Hepatocyte (in vitro differentiated cells): ENCODE data around the gene LDLRAD4. TPM values are rescaled to one million over a fixed set of nuclear protein-coding genes. Genes with fewer than 3 reads are reported as not detected.

Source experiments
- DNase-seq: peaks from one replicate; pipeline ENCODE4 v3.0.0-alpha.2; 2016; ENCODE audit warnings: low spot score
- H2AFZ ChIP-seq: fragments of 200-600 bp; sonication (generic); 2 replicates; pipeline ENCODE4 v1.6.0; 2016; ENCODE audit warnings: antibody characterized with exemption, mild to moderate bottlenecking
- H3K27ac ChIP-seq: fragments of 200-600 bp; sonication (generic); 2 replicates; pipeline ENCODE4 v1.5.1; 2016; ENCODE audit warnings: mild to moderate bottlenecking
- H3K27me3 ChIP-seq: fragments of 200-600 bp; sonication (generic); 2 replicates; pipeline ENCODE4 v1.6.1; 2016
- H3K36me3 ChIP-seq: fragments of 200-600 bp; sonication (generic); replicated peaks from 2 replicates; pipeline ENCODE4 v1.5.1; 2016; ENCODE audit warnings: low read depth; ENCODE audit not compliant: insufficient read depth
- H3K4me1 ChIP-seq: fragments of 200-600 bp; sonication (generic); 2 replicates; pipeline ENCODE4 v1.5.1; 2016; ENCODE audit warnings: mild to moderate bottlenecking, moderate library complexity; ENCODE audit not compliant: insufficient read depth
- H3K4me2 ChIP-seq: fragments of 200-600 bp; sonication (generic); 2 replicates; pipeline ENCODE4 v1.6.0; 2016
- H3K4me3 ChIP-seq: fragments of 200-600 bp; sonication (generic); 2 replicates; pipeline ENCODE4 v1.5.1; 2016; ENCODE audit warnings: mild to moderate bottlenecking
- H3K79me2 ChIP-seq: fragments of 200-600 bp; sonication (generic); 2 replicates; pipeline ENCODE4 v1.6.0; 2017; ENCODE audit warnings: mild to moderate bottlenecking
- H3K9me2 ChIP-seq: fragments of 200-600 bp; sonication (generic); replicated peaks from 2 replicates; pipeline ENCODE4 v1.6.0; 2017; ENCODE audit warnings: mild to moderate bottlenecking; ENCODE audit not compliant: insufficient read depth
- H3K9me3 ChIP-seq: fragments of 200-600 bp; sonication (generic); 2 replicates; pipeline ENCODE4 v1.5.1; 2016; ENCODE audit warnings: low read depth, mild to moderate bottlenecking
- H4K20me1 ChIP-seq: fragments of 200-600 bp; sonication (generic); 2 replicates; pipeline ENCODE4 v1.6.0; 2016; ENCODE audit warnings: mild to moderate bottlenecking; ENCODE audit not compliant: insufficient read depth, poor library complexity, severe bottlenecking
- EZH2 ChIP-seq: fragments of 200-600 bp; sonication (generic); IDR thresholded peaks from 2 replicates; pipeline ENCODE4 v1.6.1; 2016; ENCODE audit warnings: antibody characterized with exemption, mild to moderate bottlenecking, borderline replicate concordance
- EZH2phosphoT487 ChIP-seq: fragments of 200-600 bp; sonication (generic); IDR thresholded peaks from one replicate; pipeline ENCODE4 v1.6.1; 2018; ENCODE audit warnings: antibody characterized with exemption, mild to moderate bottlenecking, low read depth, moderate library complexity; ENCODE audit not compliant: unreplicated experiment, severe bottlenecking
- WGBS: methylation state at CpG from one replicate; pipeline ENCODE4 v1.1.6; 2016; ENCODE audit warnings: low lambda C conversion rate; ENCODE audit errors: missing lambda C conversion rate; 5-methylcytosine and 5-hydroxymethylcytosine counted together
- polyA plus RNA-seq: library from polyadenylated mRNA; unstranded; fragments of >200 nt; fragmentation: Nextera tagmentation; extraction: Ambion mirVana; gene quantifications from 2 replicates; pipeline ENCODE4 v1.2.1, GENCODE V29; 2016
- total RNA-seq: library from RNA; depleted of rRNA; stranded (reverse); fragments of >200 nt; gene quantifications from 2 replicates; pipeline ENCODE4 v1.2.3, GENCODE V29; 2014
- TF ChIP-seq, protein P1 (sequence below): fragments of 200-600 bp; sonication (generic); IDR thresholded peaks from 2 replicates; pipeline ENCODE4 v1.5.1; 2016; ENCODE audit warnings: antibody characterized with exemption, mild to moderate bottlenecking; ENCODE audit not compliant: poor library complexity

The LDLRAD4 gene
- total and polyA plus RNA-seq, 2 experiments from 2014 or later: 15.1 to 29.0 TPM

GRCh38 chr18:13499803-13500202 is 281.2 kb downstream of the LDLRAD4 start:
- Histone ChIP-seq H4K20me1 (no peaks in the 10 kb centered on the region), H3K79me2 (no peaks in the 10 kb centered on the region), H2AFZ (no peak overlapping the region), H3K27ac (peak overlapping the region; percentile 72), H3K9me2 (no peaks in the 10 kb centered on the region), H3K9me3 (no peaks in the 10 kb centered on the region), H3K36me3 (no peaks in the 10 kb centered on the region), H3K27me3 (no peaks in the 10 kb centered on the region), H3K4me1 (peaks cover 18% of the 10 kb centered on the region), H3K4me2 (peak overlapping the region; percentile 70), H3K4me3 (no peak overlapping the region)
- no peak for TF ChIP-seq EZH2phosphoT487
- TF ChIP-seq, protein P1, sequence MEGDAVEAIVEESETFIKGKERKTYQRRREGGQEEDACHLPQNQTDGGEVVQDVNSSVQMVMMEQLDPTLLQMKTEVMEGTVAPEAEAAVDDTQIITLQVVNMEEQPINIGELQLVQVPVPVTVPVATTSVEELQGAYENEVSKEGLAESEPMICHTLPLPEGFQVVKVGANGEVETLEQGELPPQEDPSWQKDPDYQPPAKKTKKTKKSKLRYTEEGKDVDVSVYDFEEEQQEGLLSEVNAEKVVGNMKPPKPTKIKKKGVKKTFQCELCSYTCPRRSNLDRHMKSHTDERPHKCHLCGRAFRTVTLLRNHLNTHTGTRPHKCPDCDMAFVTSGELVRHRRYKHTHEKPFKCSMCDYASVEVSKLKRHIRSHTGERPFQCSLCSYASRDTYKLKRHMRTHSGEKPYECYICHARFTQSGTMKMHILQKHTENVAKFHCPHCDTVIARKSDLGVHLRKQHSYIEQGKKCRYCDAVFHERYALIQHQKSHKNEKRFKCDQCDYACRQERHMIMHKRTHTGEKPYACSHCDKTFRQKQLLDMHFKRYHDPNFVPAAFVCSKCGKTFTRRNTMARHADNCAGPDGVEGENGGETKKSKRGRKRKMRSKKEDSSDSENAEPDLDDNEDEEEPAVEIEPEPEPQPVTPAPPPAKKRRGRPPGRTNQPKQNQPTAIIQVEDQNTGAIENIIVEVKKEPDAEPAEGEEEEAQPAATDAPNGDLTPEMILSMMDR: no peak
- TF ChIP-seq EZH2: no peak
- WGBS: 91% methylated on average over 5 of the region's 5 CpGs
- DNase-seq: no peak

DNA sequence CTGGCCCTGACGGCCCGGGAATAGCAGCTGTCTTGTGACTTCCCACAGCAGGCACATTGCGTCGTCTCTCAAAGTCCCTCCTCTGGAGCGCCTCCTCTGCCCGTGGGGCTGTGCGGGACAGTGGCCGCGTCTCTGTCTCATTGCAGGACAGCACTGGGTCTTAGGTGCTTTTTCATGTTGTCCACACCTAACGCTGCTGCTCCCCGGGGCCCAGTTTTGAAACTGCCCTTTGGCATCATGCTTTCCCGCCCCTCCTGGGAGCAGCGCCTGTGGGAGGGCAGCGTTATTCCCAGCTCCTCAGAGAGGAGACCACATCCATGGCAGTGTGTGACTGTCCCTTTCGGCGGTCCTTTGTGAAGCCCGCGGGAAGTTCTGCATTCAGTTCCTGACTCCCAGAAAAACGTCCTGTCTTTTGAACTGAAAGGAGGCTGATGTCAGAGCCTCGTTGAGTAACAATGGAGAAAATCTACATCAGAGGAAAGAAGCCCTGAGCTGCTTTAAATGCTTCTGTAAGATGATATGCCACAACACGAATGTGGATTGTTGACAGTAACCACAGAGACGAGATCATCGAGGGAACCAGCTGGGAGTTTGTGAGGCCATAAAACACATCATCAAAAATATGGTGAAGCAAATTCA is 281.8 kb downstream of the LDLRAD4 start:
- 19% methylated on average over 23 of the region's 23 CpGs for WGBS
- Histone ChIP-seq H3K4me2 (peak overlapping the region; percentile 70), H2AFZ (no peak overlapping the region)

GRCh38 chr18:13500869-13501542 is 282.4 kb downstream of the LDLRAD4 start:
- no peaks in the 10 kb centered on the region for H3K79me2 ChIP-seq
- H3K9me3 ChIP-seq: no peaks in the 10 kb centered on the region
- H3K36me3 ChIP-seq: no peaks in the 10 kb centered on the region
- H3K4me2 ChIP-seq: peak overlapping the region; percentile 70
- peaks cover 18% of the 10 kb centered on the region for H3K4me1 ChIP-seq
- H4K20me1 ChIP-seq: no peaks in the 10 kb centered on the region
- H3K27ac ChIP-seq: peak overlapping the region; percentile 65
- H3K4me3 ChIP-seq: no peak overlapping the region
- no peak overlapping the region for H2AFZ ChIP-seq
- H3K27me3 ChIP-seq: no peaks in the 10 kb centered on the region
- TF ChIP-seq, protein P1: no peak
- no peak for TF ChIP-seq EZH2
- no peak for TF ChIP-seq EZH2phosphoT487
- DNase-seq: peak; percentile 48
- H3K9me2 ChIP-seq: no peaks in the 10 kb centered on the region
- 59% methylated on average over 10 of the region's 10 CpGs for WGBS

More for the DNA sequence above, 281.8 kb downstream of the LDLRAD4 start:
- TF ChIP-seq, protein P1: no peak
- no peak for TF ChIP-seq EZH2phosphoT487
- no peak for TF ChIP-seq EZH2
- H3K79me2 ChIP-seq: no peaks in the 10 kb centered on the region
- peaks cover 18% of the 10 kb centered on the region for H3K4me1 ChIP-seq
- H3K36me3 ChIP-seq: no peaks in the 10 kb centered on the region
- H4K20me1 ChIP-seq: no peaks in the 10 kb centered on the region
- H3K27me3 ChIP-seq: no peaks in the 10 kb centered on the region
- DNase-seq: peak; percentile 73
- no peak overlapping the region for H3K4me3 ChIP-seq
- no peaks in the 10 kb centered on the region for H3K9me2 ChIP-seq
- no peaks in the 10 kb centered on the region for H3K9me3 ChIP-seq
- H3K27ac ChIP-seq: peak overlapping the region; percentile 72
